ENCODE measurements around the gene NPR1.

GRCh38 chr1:153633754-153634665 lies 44.5 kb upstream of the NPR1 start, which contains the start of gene CHTOP:
- TF ChIP-seq CTCF (IDR thresholded peaks at IDR 0.05; ENCODE audit: insufficient read depth, low read length, poor library complexity, severe bottlenecking) (no peak), EZH2phosphoT487 (conservative IDR thresholded peaks at IDR 0.05; ENCODE audit: low read length) (no peak)
